Keratinocyte (primary cell): ENCODE data around the gene NAALADL2. TPM values are rescaled to one million over a fixed set of nuclear protein-coding genes. Genes with fewer than 3 reads are reported as not detected.

Experiments
- DNase-seq: peaks from one replicate; pipeline ENCODE4 v3.0.0-alpha.2; 2011; ENCODE audit warnings: low read depth, missing footprints, low spot score
- FAIRE-seq: peaks from 2 replicates; lab custom pipeline; 2011; peaks lifted over from hg19 to GRCh38; lab: Jason Lieb, UNC
- H2AFZ ChIP-seq: 2 replicates; pipeline ENCODE4 v1.6.0; 2012; ENCODE audit warnings: low read length, control low read depth, inconsistent platforms; ENCODE audit not compliant: control insufficient read depth
- H3K27ac ChIP-seq: 2 replicates; pipeline ENCODE4 v1.5.1; 2011; ENCODE audit warnings: low read length; ENCODE audit not compliant: control insufficient read depth, insufficient read depth
- H3K27me3 ChIP-seq: 3 replicates; pipeline ENCODE4 v1.6.0; 2011; ENCODE audit warnings: low read length; ENCODE audit not compliant: control insufficient read depth, insufficient read depth; ENCODE audit errors: extremely low read depth
- H3K36me3 ChIP-seq, 2 experiments: 2 replicates in 1 of 2; 3 replicates in 1 of 2; pipeline ENCODE4 v1.5.1; 2011; ENCODE audit warnings: low read length in 2 of 2, mild to moderate bottlenecking in 1 of 2; ENCODE audit not compliant: control insufficient read depth in 2 of 2, insufficient read depth in 2 of 2; ENCODE audit errors: extremely low read depth in 1 of 2
- H3K4me1 ChIP-seq: 3 replicates; pipeline ENCODE4 v1.5.1; 2011; ENCODE audit warnings: low read length; ENCODE audit not compliant: control insufficient read depth, insufficient read depth; ENCODE audit errors: extremely low read depth
- H3K4me2 ChIP-seq: 3 replicates; pipeline ENCODE4 v1.6.0; 2011; ENCODE audit warnings: low read depth, low read length; ENCODE audit not compliant: control insufficient read depth, insufficient read depth; ENCODE audit errors: extremely low read depth
- H3K4me3 ChIP-seq, 3 experiments: fragments of 200-600 bp in 1 of 3; sonication (generic) in 1 of 3; 2 replicates in 2 of 3; 3 replicates in 1 of 3; pipeline ENCODE4 v1.5.1; 2011 to 2016; ENCODE audit warnings: low read length in 3 of 3, mild to moderate bottlenecking in 3 of 3, control low read depth in 2 of 3, inconsistent platforms in 1 of 3, low read depth in 1 of 3, mixed read lengths in 1 of 3, mixed run types in 1 of 3, moderate library complexity in 1 of 3; ENCODE audit not compliant: control insufficient read depth in 2 of 3, insufficient read depth in 2 of 3; ENCODE audit errors: extremely low read depth in 1 of 3
- H3K79me2 ChIP-seq: 2 replicates; pipeline ENCODE4 v1.6.0; 2012; ENCODE audit warnings: low read length; ENCODE audit not compliant: control insufficient read depth, insufficient read depth
- H3K9ac ChIP-seq: 3 replicates; pipeline ENCODE4 v1.6.0; 2011; ENCODE audit warnings: low read length; ENCODE audit not compliant: control insufficient read depth, insufficient read depth; ENCODE audit errors: extremely low read depth
- H3K9me1 ChIP-seq: 3 replicates; pipeline ENCODE4 v1.6.0; 2011; ENCODE audit warnings: low read length; ENCODE audit not compliant: control insufficient read depth, insufficient read depth; ENCODE audit errors: extremely low read depth
- H3K9me3 ChIP-seq: 2 replicates; pipeline ENCODE4 v1.5.1; 2012; ENCODE audit warnings: low read depth, low read length; ENCODE audit not compliant: control insufficient read depth
- H4K20me1 ChIP-seq: 3 replicates; pipeline ENCODE4 v1.6.0; 2011; ENCODE audit warnings: low read length; ENCODE audit not compliant: control insufficient read depth, insufficient read depth; ENCODE audit errors: extremely low read depth
- CTCF ChIP-seq, 3 experiments: IDR thresholded peaks in 1 of 3; conservative IDR thresholded peaks in 1 of 3; optimal IDR thresholded peaks in 1 of 3; 2 replicates in 2 of 3; 3 replicates in 1 of 3; pipeline versions ENCODE3 to v1.5.1; 2011; ENCODE audit warnings: low read length in 3 of 3, mild to moderate bottlenecking in 3 of 3, moderate library complexity in 2 of 3, control low read depth in 1 of 3, inconsistent platforms in 1 of 3; ENCODE audit not compliant: insufficient read depth in 2 of 3; ENCODE audit errors: extremely low read depth in 1 of 3
- EZH2 ChIP-seq: IDR thresholded peaks from one replicate; pipeline ENCODE4 v1.6.1; 2012; ENCODE audit warnings: inconsistent platforms, mild to moderate bottlenecking, low read length, moderate library complexity
- dilution Hi-C: fragments of 300-500 bp; cut with MboI; formaldehyde crosslinking; loops from one replicate; pipeline ENCODE4 v1.7.0; 2020; ENCODE audit warnings: low sequenced_read_pairs; ENCODE audit not compliant: extremely low pct_ligation_motif_present
- polyA plus RNA-seq, 5 experiments: library from polyadenylated mRNA; depleted of rRNA in 3 of 5; stranded (reverse) in 3 of 5; stranded (forward) in 1 of 5; unstranded in 1 of 5; fragments of >200 nt; gene quantifications; 1 replicate in 1 of 5; 2 replicates in 3 of 5; 3 replicates in 1 of 5; pipeline versions ENCODE4 v1.2.1 to v1.2.3, GENCODE V29; 2011 to 2012; ENCODE audit warnings: missing spikeins in 2 of 5, low read depth in 1 of 5, low replicate concordance in 1 of 5

NAALADL2 gene
- polyA plus RNA-seq, 1 donor (not counting 4 experiments of a cell fraction or from before 2014, with no cell fraction given), result 0.75 TPM

- TF ChIP-seq EZH2 (no peak), CTCF (optimal IDR thresholded peaks at IDR 0.05 in 1 of 3, IDR thresholded peaks at IDR 0.05 in 1 of 3, conservative IDR thresholded peaks at IDR 0.05 in 1 of 3; ENCODE audit: extremely low read depth in 1 of 3, insufficient read depth in 2 of 3, low read length in 3 of 3) (no peak)
- no peaks in the 10 kb centered on the region for H3K36me3 ChIP-seq
- H4K20me1 ChIP-seq, result no peaks in the 10 kb centered on the region
- FAIRE-seq, result no peak
- H3K4me1 ChIP-seq, result no peaks in the 10 kb centered on the region
- H3K27ac ChIP-seq, result no peak overlapping the region
- no peak overlapping the region for H2AFZ ChIP-seq
- no peak overlapping the region for H3K4me3 ChIP-seq
- no peaks in the 10 kb centered on the region for H3K9me3 ChIP-seq
- H3K9me1 ChIP-seq, result no peaks in the 10 kb centered on the region
- H3K79me2 ChIP-seq, result no peaks in the 10 kb centered on the region
- H3K9ac ChIP-seq, result no peak overlapping the region
- no peak for DNase-seq
- dilution Hi-C loops, result no loop called here
- H3K4me2 ChIP-seq, result no peak overlapping the region
- no peaks in the 10 kb centered on the region for H3K27me3 ChIP-seq
These were observed 470.2 kb downstream of the NAALADL2 start for GRCh38 chr3:175329373-175329772.

DNA sequence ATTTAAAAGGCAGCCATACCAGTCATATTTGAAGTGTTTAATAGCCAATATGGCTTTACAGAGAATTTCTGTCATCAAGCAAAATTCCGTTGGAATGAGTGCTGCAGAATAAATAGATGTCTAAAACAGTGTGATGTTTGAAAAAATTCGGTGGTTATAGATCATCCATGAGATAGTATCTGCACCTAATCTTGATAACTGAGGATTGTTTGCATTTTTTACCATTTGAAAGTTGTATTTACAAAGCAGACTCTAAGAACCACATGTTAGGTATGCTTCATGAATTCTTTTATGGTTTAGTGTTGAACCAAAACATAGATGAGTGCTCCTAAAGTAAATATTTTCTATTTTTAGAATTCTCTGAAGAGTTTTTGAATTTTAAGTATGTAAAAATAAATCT is 476.1 kb downstream of the NAALADL2 start:
- dilution Hi-C loops, result no loop called here

More for the DNA sequence above, 476.1 kb downstream of the NAALADL2 start:
- no peaks in the 10 kb centered on the region for H3K9me3 ChIP-seq
- H4K20me1 ChIP-seq, result no peaks in the 10 kb centered on the region
- no peaks in the 10 kb centered on the region for H3K27me3 ChIP-seq
- no peak overlapping the region for H3K27ac ChIP-seq
- no peaks in the 10 kb centered on the region for H3K36me3 ChIP-seq
- no peak overlapping the region for H3K9ac ChIP-seq
- H3K4me1 ChIP-seq, result no peaks in the 10 kb centered on the region
- FAIRE-seq (no peak), DNase-seq (no peak)
- no peaks in the 10 kb centered on the region for H3K9me1 ChIP-seq
- no peak overlapping the region for H2AFZ ChIP-seq
- no peaks in the 10 kb centered on the region for H3K79me2 ChIP-seq
- H3K4me3 ChIP-seq, result no peak overlapping the region
- TF ChIP-seq CTCF (optimal IDR thresholded peaks at IDR 0.05 in 1 of 3, IDR thresholded peaks at IDR 0.05 in 1 of 3, conservative IDR thresholded peaks at IDR 0.05 in 1 of 3; ENCODE audit: extremely low read depth in 1 of 3, insufficient read depth in 2 of 3, low read length in 3 of 3) (no peak), EZH2 (no peak)
- H3K4me2 ChIP-seq, result no peak overlapping the region
